ENCODE measurements around the gene NAV3. TPM values are rescaled to one million over a fixed set of nuclear protein-coding genes. Genes with fewer than 3 reads are reported as not detected.

The NAV3 gene
- total and polyA plus RNA-seq, 2 of the 4 experiments (the other 2 are of a cell fraction): 25.5 to 106 TPM

GRCh38 chr12:77788231-77789168 is 42.2 kb upstream of the NAV3 start:
- Histone ChIP-seq H3K4me2 (ENCODE audit: low read depth, low read length) (no peak overlapping the region), H2BK15ac (ENCODE audit: low read depth, low read length) (no peak overlapping the region), H4K5ac (ENCODE audit: low read depth, low read length) (no peak overlapping the region), H3K27ac (ENCODE audit: insufficient read depth, low read length) (no peak overlapping the region), H2AFZ (replicated peaks; ENCODE audit: low read length, poor library complexity) (no peak overlapping the region), H2AK5ac (ENCODE audit: low read depth, low read length) (no peak overlapping the region), H3K56ac (ENCODE audit: extremely low read depth, insufficient read depth, low read length) (no peak overlapping the region), H3K27me3 (ENCODE audit: control insufficient read depth, insufficient read depth, low read length) (no peaks in the 10 kb centered on the region), H2BK120ac (ENCODE audit: low read depth, low read length) (no peak overlapping the region), H3K9ac (ENCODE audit: low read depth, low read length) (no peak overlapping the region), H3K36me3 (ENCODE audit: control insufficient read depth, insufficient read depth, low read length) (no peaks in the 10 kb centered on the region), H3K23ac (ENCODE audit: low read depth, low read length) (no peak overlapping the region), H3K9me3 (ENCODE audit: control insufficient read depth, insufficient read depth, low read length) (no peaks in the 10 kb centered on the region), H4K8ac (ENCODE audit: low read depth in 2 of 2, low read length in 2 of 2) (no peak overlapping the region), H3K4ac (ENCODE audit: low read depth, low read length) (no peak overlapping the region), H3K4me1 (ENCODE audit: control insufficient read depth, insufficient read depth, low read length) (no peaks in the 10 kb centered on the region), H4K91ac (ENCODE audit: insufficient read depth, low read depth, low read length) (no peak overlapping the region), H3K4me3 (ENCODE audit: insufficient read depth, low read depth, low read length) (no peak overlapping the region), H2AK9ac (replicated peaks; ENCODE audit: low read depth, low read length, poor library complexity) (no peak overlapping the region), H2BK20ac (ENCODE audit: low read depth, low read length) (no peak overlapping the region), H4K20me1 (ENCODE audit: insufficient read depth, low read length) (no peaks in the 10 kb centered on the region), H2BK5ac (ENCODE audit: low read depth, low read length, poor library complexity, severe bottlenecking) (no peak overlapping the region), H3K18ac (ENCODE audit: low read depth, low read length) (no peak overlapping the region), H3K79me1 (ENCODE audit: low read depth in 1 of 2, low read length in 2 of 2) (no peaks in the 10 kb centered on the region), H3K9me1 (ENCODE audit: insufficient read depth, low read length) (no peaks in the 10 kb centered on the region), H3K14ac (replicated peaks; ENCODE audit: low read depth, low read length) (no peak overlapping the region)
- ChIA-PET POLR2A (ENCODE audit: unreplicated experiment) (no interaction called here), CTCF (no interaction called here)
- no peak for ATAC-seq (ENCODE audit: low read depth)
- intact Hi-C loops (cut with micrococcal nuclease) (no loop called here), in situ Hi-C loops (cut with MboI; ENCODE audit: low sequenced_read_pairs) (no loop called here), dilution Hi-C loops (cut with HindIII; ENCODE audit: low sequenced_read_pairs, unreplicated experiment) (no loop called here)
- no TSS peak for BruUV-seq (replicated peaks)
- WGBS, 2 experiments (ENCODE audit: extremely low coverage in 2 of 2, insufficient read length in 1 of 2): 100% methylated on average over 1 to 2 of the region's 7 CpGs
- DNase-seq: no peak
- TF ChIP-seq CEBPB (IDR thresholded peaks at IDR 0.05; ENCODE audit: low read depth, low read length) (no peak), MXI1 (IDR thresholded peaks at IDR 0.05; ENCODE audit: borderline replicate concordance, low read depth, low read length) (no peak), CTCF (conservative IDR thresholded peaks at IDR 0.05; ENCODE audit: low read depth, low read length) (no peak), SMC3 (IDR thresholded peaks at IDR 0.05; ENCODE audit: low read depth, low read length) (no peak), FOS (IDR thresholded peaks at IDR 0.05; ENCODE audit: low read depth, low read length) (no peak), CHD1 (IDR thresholded peaks at IDR 0.05; ENCODE audit: low read depth, low read length) (no peak), ELK1 (IDR thresholded peaks at IDR 0.05; ENCODE audit: borderline replicate concordance, low read depth, low read length) (no peak), RCOR1 (IDR thresholded peaks at IDR 0.05; ENCODE audit: insufficient replicate concordance, low read length) (no peak), USF2 (IDR thresholded peaks at IDR 0.05; ENCODE audit: low read depth, low read length) (no peak), MAFK (IDR thresholded peaks at IDR 0.05; ENCODE audit: low read depth, low read length) (no peak), NFE2L2 (IDR thresholded peaks at IDR 0.05; ENCODE audit: low read depth, low read length) (no peak), RAD21 (IDR thresholded peaks at IDR 0.05; ENCODE audit: low read length) (no peak), POLR2A (IDR thresholded peaks at IDR 0.05; ENCODE audit: low read depth, low read length) (no peak), BHLHE40 (IDR thresholded peaks at IDR 0.05; ENCODE audit: low read depth, low read length) (no peak), MAZ (IDR thresholded peaks at IDR 0.05; ENCODE audit: borderline replicate concordance, low read depth, low read length) (no peak)

Measured in IMR-90 (cell line).